Measurements from ENCODE around the gene CMTM1.
"Not testable (repeated sequence)": the region's sequence is repeated elsewhere in the genome, so short reads cannot be mapped to it uniquely, and the experiment has no call there.

The CMTM1 gene

DNA sequence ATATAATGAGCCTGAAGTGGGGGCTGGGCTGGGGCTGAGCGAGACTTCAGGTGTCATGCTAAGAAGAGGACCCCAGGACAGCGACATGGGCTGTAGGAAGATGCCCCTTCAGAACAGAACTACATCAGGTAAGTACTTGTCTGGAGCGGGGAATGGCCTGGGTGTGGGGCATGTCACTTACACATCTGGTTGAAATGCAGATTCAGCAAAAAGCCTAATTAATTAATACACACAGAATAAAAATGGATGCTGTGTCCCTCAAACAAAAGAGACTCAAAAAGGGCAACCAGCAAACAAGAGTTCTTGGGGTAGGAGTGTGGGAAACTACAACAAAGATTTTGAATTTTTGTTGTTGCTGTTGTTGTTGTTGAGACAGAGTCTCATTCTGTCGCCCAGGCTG is 24.8 kb downstream of the CMTM1 start:
- DNase-seq (ENCODE audit: low read depth in 2 of 2) = no peak

DNA sequence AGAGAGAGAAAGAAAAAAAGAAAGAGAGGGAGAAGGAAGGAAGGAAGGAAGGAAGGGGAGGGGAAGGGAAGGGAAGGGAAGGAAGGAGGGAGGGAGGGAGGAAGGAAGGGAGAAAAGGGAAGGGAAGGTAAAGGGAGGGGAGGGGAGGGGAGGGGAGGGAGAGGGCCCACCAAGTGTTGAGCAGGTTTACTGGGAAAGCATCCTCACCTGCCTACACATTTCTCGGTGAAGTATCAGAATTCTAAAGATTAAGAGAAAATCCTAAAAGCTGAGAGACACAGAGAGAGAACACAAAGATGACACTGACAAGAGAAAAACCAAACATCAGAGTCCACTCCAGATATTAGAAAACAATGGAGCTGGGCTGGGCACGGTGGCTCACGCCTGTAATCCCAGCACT is 26.0 kb downstream of the CMTM1 start:
- DNase-seq (ENCODE audit: low read depth in 2 of 2) = no peak

- no peak for DNase-seq (ENCODE audit: low read depth in 2 of 2)
Observed at GRCh38 chr16:66592814-66593213, 26.6 kb downstream of the CMTM1 start.

DNA sequence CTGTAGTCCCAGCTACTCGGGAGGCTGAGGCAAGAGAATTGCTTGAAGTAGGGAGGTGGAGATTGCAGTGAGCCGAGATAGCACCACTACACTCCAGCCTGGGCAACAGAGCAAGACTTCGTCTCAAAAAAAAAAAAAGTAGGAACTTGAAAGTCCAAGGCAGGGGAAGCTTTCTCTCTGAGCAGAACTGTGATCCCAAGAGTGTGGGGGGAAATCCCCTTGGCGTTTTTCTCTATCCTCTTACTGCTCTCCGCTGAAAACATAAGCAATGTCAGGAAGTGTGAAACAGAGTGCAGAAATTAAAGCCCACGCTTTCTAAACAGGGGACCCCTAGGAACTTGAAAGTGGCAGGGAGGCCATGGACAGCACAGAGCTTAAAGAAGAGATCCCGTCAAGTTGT is 28.5 kb downstream of the CMTM1 start:
- DNase-seq (ENCODE audit: low read depth in 2 of 2) = no peak

DNA sequence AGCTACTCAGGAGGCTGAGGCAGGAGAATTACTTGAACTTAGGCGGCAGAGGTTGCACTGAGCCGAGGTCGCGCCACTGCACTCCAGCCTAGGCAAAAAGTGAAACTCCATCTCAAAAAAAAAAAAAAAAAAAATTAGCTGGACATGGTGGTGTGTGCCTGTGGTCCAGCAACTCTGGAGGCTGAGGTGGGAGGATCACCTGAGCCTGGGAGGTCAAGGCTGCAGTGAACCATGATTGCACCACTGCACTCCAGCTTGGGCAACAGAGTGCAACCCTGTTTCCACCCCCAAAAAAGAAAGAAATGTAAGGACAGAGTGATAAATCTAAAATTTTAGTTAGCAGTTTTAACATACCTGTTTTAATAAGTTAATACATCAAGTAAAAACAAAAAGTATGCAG is 30.3 kb downstream of the CMTM1 start:
- not testable (repeated sequence) for DNase-seq (ENCODE audit: low read depth in 2 of 2)

GRCh38 chr16:66596986-66597848 is 31.0 kb downstream of the CMTM1 start:
- DNase-seq (ENCODE audit: low read depth in 2 of 2) = no peak

DNA sequence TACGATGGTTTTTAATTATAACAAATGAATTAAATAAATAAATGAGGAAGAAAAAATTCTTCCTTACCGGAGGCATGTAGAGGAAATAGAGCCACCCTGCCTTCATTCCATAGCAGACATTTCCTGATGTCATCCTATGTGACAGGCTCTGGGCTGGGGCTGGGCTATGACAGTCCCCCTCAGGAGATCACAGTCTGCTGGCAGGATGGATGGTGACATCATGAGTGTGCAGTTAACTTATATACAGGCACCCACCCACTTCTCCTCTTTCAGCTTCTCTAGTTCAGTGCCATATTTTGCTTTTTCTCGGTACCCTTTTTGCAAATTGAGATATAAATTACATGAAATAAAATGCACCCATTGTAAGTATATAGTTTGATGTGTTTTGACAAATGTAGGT is 31.9 kb downstream of the CMTM1 start:
- no peak for DNase-seq (ENCODE audit: low read depth in 2 of 2)

GRCh38 chr16:66599726-66600125 is 33.5 kb downstream of the CMTM1 start:
- no peak for DNase-seq (ENCODE audit: low read depth in 2 of 2)

DNA sequence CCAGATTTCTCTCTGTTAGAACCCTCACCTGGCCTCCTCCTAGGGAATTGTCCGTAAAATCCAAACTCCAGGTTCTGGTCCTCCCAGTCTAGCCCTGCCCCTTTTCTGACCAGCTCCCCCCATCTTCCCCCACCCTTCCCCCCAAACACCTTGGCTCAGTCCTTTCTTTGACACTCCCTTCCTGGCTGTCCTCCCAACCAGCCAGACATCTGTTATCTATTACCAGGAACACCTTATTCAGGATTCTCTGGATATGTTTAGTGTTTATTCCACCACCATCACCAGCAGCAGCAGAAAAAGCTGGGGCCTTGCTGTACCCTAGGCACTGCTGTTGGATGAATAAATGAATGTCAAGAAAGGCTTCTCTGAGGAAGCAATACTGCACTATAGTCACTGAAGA is 34.2 kb downstream of the CMTM1 start:
- no peak for DNase-seq (ENCODE audit: low read depth in 2 of 2)

GRCh38 chr16:66601471-66601870 is 35.2 kb downstream of the CMTM1 start:
- DNase-seq (ENCODE audit: low read depth in 2 of 2) = no peak

- DNase-seq (ENCODE audit: low read depth in 2 of 2) = peak; percentile 46 to 53
Observed at GRCh38 chr16:66603537-66604375, 37.5 kb downstream of the CMTM1 start.

DNA sequence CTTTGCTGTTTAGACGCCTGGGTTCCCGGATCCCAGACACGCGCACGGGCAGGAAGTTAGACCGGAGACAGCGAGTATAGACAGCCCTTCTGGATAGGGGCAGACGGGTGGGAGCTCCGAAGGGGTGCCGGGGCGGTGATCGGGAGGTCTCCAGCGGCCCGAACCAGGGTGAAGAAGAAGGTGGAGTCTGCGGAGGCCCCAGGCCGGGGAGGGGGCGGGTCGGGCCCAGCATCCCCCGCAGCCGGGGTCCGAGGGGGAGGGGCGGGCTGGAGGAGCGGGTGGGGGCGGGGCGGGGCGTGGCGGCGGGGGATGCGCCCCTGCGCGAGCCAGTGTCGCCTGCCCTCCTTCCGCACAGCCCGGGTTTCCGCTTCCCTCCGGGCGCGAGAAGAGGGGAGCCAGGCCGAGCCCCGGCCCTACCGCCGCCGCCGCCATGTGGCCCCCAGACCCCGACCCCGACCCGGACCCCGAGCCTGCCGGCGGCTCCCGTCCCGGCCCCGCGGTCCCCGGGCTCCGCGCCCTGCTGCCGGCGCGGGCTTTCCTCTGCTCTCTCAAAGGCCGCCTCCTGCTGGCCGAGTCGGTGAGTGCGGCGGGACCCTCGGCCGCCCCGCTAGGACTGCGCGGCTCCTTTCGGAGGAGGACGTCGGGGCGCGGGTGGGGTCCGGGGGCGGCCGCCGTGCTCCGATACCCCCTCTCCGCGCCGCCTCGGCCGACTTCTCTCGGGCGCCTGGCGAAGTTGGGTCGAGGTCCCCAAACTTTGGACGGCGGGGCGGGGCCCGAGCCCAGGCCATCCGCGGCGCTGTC is 38.3 kb downstream of the CMTM1 start, which contains the start of gene CMTM3:
Gene CMTM3 (plus strand): TSS at position 329 of the 801 bp plus-strand sequence. CDS start 102 bp downstream, at position 431.
- DNase-seq (ENCODE audit: low read depth in 2 of 2) = peak; percentile 64 to 65

DNA sequence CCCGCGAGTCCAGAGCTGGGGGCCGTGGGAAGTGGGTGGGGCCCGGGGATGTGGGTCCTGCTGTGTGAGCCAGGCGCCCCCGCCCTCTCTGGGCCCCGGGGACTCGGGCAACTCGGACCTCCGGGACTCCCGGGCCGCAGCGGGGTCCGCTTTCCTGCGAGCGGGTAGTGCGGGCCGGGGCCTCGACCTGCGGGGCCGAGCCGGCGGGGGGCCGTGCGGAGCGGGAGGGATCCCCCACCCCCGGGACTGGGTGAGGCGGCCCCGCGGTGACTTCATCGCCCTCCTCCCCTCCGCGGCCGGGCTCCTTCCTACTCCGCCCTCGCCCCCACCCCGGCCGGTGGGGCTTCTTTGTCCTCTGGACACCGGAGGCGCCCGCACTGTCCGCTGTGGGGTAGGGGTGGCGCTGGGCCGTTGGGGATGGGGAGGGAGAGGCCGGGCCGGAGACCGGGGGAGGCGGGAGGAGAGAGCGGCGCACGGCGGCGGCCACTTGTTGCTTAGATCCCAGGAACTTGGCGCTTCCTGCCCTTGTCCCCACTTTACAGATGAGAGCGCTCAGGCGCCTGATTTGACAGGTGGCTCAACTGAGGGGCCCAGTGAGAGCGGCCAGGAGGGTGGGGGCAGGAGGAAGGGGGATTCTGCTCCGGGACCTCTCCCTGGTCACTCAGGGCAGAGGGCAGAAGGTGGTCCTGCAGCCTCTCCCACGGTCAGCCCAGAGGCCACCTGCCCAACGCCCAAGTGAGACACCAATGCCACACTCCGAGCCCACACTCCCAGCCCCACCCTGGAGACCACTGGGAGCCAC is 39.1 kb downstream of the CMTM1 start:
- no peak for DNase-seq (ENCODE audit: low read depth in 2 of 2)

DNA sequence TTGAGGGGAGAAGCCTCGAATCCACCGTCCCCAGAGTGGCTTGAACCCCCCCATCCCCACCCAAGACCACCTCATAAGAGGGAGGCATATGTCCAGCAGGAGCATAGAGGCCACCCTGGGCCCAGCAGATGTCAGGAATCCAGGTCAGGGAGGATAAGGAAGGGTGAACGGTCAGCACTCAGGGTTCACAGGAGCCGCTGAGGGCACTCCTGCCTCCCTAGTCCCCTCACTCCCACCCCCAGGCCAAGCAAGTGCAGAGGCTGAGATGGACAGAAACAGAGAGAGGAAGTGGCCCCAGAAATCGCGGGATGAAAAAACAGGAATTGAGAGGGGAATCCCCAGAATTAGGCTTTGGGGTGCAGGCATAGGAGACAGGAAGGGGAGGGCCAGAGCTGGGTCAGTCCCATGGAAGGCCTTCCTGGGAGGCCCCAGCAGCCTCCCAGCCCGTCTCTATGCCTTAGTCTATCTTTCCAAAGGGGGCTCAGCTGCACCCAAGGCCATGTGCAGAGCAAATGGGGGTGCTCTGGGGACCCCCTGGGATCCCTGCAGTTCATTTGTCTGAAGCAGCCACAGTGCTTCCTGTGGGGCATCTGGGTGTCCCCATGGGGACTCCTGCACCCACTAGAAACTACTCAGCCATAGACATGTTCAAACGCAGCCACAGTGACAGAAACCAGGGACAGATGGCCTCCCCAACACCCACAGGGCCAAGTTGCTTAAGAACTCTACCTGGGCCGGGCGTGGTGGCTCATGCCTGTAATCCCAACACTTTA is 39.9 kb downstream of the CMTM1 start:
- DNase-seq (ENCODE audit: low read depth in 2 of 2) = no peak

- DNase-seq (ENCODE audit: low read depth in 2 of 2) = peak; percentile 77 to 78
Observed at GRCh38 chr16:66608241-66609138, 42.3 kb downstream of the CMTM1 start.

- no peak for DNase-seq (ENCODE audit: low read depth in 2 of 2)
Observed at GRCh38 chr16:66609139-66609510, 42.9 kb downstream of the CMTM1 start.

GRCh38 chr16:66610111-66610820 is 44.0 kb downstream of the CMTM1 start:
- no peak for DNase-seq (ENCODE audit: low read depth in 2 of 2)

- not testable (repeated sequence) for DNase-seq (ENCODE audit: low read depth in 2 of 2)
Observed at GRCh38 chr16:66611911-66612310, 45.7 kb downstream of the CMTM1 start.

DNA sequence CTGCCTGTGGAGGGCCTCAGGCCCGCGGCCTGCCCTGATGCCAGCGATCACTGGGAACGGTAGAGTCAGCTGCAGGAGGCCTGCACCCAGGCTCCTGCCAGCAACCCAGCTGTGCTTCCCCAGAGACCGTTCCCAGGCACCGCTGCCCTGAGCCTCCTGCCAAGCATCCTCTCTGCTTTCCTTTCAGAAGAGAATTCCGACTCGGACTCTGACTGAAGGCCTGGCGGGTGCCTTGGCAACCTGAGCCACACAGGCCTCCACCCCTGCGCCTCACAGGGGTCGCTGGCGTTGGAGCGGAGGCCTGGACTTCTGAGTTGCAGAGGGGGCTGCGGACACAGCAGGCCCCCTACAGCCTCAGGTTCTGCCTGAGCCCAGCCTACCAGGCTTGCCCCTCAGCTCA is 46.2 kb downstream of the CMTM1 start:
- no peak for DNase-seq (ENCODE audit: low read depth in 2 of 2)

Data from stimulated activated CD8-positive, alpha-beta memory T cell treated with anti-CD3 and anti-CD28 coated beads, Interleukin-15, amount 100 ng/mL, for 48 hours (primary cell).